H7 (cell line): ENCODE data around the gene SPATA7. TPM values are rescaled to one million over a fixed set of nuclear protein-coding genes. Genes with fewer than 3 reads are reported as not detected.

Experiments
- DNase-seq: peaks from one replicate; pipeline ENCODE4 v3.0.0; 2012
- H3K27me3 ChIP-seq: 2 replicates; pipeline ENCODE4 v1.6.0; 2011; ENCODE audit warnings: mild to moderate bottlenecking, low read length; ENCODE audit not compliant: control insufficient read depth, insufficient read depth
- H3K36me3 ChIP-seq: replicated peaks from 2 replicates; pipeline ENCODE4 v1.5.1; 2011; ENCODE audit warnings: low read length; ENCODE audit not compliant: control insufficient read depth, insufficient read depth
- H3K4me3 ChIP-seq: 2 replicates; pipeline ENCODE4 v1.5.1; 2011; ENCODE audit warnings: low read depth, mild to moderate bottlenecking, control low read depth, low read length, moderate library complexity; ENCODE audit not compliant: insufficient read depth
- total RNA-seq: library from RNA; depleted of rRNA; stranded (reverse); fragments of >200 nt; shearing (Covaris generic); gene quantifications from 2 replicates; pipeline ENCODE4 v1.2.3, GENCODE V29; 2014

The SPATA7 gene
- total RNA-seq, 1 experiment from 2014 or later, result 8.4 TPM

DNA sequence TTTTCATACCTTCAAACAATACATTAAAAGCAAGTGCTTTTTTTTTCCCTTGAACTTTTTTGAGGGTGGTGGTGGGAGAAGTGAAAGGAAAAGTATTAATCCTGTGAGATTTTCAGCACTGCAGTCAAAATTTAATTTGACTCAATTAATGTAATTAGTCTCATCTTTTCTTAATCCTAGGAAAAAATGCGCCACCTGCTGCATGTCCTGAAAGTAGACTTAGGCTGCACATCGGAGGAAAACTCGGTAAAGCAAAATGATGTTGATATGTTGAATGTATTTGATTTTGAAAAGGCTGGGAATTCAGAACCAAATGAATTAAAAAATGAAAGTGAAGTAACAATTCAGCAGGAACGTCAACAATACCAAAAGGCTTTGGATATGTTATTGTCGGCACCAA lies 52.2 kb downstream of the SPATA7 start:
- DNase-seq, result no peak
- Histone ChIP-seq H3K27me3 (no peaks in the 10 kb centered on the region), H3K36me3 (no peaks in the 10 kb centered on the region), H3K4me3 (no peak overlapping the region)

DNA sequence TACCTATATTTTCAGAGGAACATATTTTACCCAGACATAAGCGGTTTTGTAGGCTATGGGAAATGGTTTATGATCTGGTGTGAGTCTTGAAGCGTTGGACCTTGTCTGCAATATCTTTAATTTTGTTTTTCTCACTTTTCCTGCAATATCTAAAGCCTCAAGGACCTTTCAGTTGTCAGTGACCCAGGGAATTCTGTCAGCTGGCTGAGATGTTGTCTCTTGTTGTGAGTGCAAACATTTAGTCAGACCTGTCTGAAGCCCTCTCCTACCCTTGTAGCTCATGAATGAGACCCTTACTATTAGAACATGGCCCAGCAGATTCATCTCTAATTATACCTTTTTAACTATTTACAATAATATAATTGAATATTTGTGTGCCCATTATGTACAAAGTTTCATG lies 53.6 kb downstream of the SPATA7 start:
- Histone ChIP-seq H3K36me3 (no peaks in the 10 kb centered on the region), H3K4me3 (no peak overlapping the region), H3K27me3 (no peaks in the 10 kb centered on the region)
- DNase-seq, result no peak

DNA sequence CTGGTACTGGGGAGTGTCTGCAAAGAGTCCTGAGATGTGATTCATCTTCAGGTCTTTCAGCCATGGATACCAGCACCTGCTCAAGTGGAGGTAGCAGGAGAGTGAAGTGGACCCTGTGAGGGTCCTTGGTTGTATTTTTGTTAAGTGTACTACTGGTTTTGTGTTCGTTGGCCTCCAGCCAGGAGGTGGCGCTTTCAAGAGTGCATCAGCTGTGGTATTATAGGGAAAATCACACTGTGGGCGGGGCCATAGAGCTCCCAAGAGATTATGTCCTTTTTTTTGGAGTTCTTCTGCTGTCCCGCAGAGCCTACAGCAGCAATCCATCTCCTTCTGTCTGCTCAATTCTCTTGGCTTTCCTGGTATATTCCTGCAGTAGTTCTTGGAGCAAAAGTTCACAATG lies 66.8 kb downstream of the SPATA7 start:
- Histone ChIP-seq H3K4me3 (no peak overlapping the region), H3K36me3 (no peaks in the 10 kb centered on the region), H3K27me3 (no peaks in the 10 kb centered on the region)
- no peak for DNase-seq

DNA sequence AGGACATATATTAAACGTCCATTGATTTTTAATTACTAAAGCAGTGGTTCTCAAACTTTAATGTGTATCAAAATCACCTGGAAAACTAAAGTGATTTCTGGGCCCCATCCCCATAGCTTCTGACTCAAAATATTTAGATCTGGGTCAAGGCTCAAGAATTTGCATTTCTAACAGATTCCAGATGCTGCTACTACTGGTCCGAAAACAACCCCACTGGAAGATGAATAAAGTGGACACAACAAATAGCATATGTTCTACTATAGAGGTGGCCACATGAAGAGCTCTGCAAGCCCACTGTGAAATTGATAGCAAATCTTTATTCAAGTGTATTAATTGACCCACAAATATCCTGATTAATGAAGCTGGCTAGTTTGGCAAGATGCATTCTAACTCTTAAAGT lies 69.4 kb downstream of the SPATA7 start:
- Histone ChIP-seq H3K27me3 (no peaks in the 10 kb centered on the region), H3K36me3 (no peaks in the 10 kb centered on the region), H3K4me3 (no peak overlapping the region)
- no peak for DNase-seq

DNA sequence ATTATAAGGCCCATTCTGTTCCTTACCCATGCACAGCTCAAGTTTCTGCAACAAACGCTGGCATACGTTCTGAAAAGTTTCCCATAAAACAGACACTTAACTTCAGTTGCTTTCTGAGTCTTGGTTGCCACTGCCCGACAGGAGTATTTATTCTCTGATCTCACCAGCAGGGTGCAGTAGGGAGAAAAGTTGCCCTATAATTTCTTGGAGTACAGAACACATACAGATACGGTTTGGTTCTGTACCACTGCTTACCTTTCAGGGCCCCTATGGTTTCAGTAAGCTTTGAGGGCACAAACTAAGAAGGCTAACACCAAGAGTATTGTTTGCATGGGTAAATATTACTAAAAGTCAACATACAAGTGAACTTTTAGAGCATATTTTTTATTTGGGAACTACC lies 77.9 kb downstream of the SPATA7 start:
- Histone ChIP-seq H3K4me3 (no peak overlapping the region), H3K36me3 (no peaks in the 10 kb centered on the region), H3K27me3 (no peaks in the 10 kb centered on the region)
- peak; percentile 53 for DNase-seq

DNA sequence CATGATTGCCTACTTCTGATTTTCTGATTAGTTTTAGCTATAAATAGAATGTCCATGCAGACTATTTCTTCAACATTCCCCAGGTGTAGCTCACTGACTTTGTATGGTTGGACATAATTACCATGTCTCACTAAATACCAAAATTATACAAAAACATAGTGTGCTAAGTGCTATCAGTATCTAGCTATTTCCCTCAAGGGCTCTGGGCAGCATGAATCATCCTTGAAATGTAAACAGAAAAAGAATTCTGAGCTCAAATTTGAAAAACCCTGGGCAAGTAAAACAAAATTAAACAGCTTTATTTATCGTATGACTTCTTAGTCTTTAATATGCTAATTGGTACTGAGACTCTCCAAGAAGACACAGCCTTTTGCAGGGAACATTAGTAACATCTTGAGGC lies 82.9 kb downstream of the SPATA7 start:
- H3K4me3 ChIP-seq, result no peak overlapping the region
- H3K27me3 ChIP-seq, result no peaks in the 10 kb centered on the region
- DNase-seq, result no peak
- no peaks in the 10 kb centered on the region; the same call in 1 of the 2 replicates for H3K36me3 ChIP-seq

DNA sequence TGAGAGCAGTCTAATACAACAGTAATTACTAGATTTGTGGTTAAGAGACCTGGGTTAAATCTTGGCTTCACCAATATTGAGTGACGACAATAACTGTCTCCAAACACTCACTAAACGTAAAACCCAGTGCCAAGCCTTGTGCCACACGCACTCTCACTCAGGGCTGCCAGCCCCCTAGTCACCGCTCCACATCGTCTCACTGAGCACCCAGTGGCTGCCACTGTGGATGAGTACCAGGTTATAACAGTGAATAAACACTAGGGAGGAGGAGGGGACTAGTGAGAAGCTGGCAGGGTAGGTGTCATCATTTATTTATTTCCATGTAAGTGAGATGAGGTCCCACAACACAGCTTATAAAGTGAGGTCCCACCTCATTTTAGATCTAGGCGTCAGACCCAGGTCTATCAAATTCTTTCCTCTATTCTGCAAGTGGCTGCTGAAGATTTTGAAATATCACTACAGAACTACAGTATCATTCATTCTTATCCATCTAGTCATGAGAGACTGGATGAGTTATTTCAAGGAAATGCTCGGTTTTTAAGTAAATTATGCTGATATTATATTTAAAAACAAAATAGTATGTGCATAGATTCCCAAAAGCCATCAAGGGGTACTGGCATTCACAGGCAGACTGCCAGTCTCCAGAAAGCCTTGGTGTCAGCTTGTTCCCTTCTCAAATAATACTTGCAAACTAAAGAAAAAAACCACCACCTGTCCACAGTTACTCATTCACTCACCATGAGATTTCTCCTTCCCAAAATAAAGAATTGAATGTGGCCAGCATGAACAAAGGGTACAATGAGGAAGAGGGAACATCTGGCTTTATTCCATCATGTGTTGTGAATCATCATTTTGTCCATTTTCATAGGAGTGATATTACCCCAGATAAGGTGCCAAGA lies 85.3 kb downstream of the SPATA7 start:
- Histone ChIP-seq H3K27me3 (no peaks in the 10 kb centered on the region), H3K4me3 (no peak overlapping the region), H3K36me3 (no peaks in the 10 kb centered on the region; the same call in 1 of the 2 replicates)
- no peak for DNase-seq

DNA sequence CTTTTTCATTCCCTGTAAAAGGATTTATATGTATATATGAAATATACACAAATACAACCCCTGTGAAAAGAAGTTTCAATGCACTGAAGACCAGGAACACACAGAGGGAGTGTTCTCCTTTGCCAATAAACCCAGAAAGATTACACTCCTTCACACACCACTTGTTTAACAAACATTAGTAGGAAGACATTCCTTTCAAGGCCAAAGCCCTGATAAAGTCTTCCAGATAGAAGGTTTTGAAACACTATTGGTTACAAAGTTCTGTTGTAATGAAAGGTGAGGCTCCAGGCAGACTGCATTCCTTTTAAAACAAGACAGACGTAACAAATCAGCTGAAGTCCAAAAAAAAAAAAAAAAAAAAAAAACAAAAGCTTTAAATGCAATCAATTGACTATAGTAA lies 88.3 kb downstream of the SPATA7 start:
- no peaks in the 10 kb centered on the region for H3K27me3 ChIP-seq
- H3K36me3 ChIP-seq, result no peaks in the 10 kb centered on the region; the same call in 1 of the 2 replicates
- no peak for DNase-seq
- H3K4me3 ChIP-seq, result no peak overlapping the region

DNA sequence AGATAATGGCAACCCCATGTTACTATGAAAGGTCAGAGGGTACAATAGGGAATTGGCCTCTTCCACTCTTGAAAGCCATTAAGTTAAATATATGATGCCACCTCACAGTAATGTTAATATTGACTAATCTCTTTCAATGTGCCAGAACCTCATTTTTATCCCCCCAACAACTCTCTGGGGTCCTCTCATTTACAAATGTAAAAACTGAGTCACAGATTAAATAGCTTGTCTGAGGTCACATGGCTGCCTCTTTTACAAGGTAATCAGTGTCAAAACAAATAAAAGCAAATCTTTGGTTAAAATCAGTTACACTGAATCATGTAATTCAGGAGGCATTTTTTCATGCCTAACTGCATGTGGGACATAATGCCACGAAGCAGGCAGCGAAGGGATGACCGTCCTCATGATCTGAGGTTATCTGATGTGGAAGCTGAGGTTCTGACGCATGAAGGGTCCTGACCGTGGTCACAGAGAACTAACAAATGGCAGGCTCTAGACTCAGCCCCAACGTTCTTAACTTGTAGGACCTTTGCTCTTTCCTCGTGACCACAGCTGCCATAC lies 90.8 kb downstream of the SPATA7 start:
- Histone ChIP-seq H3K4me3 (no peak overlapping the region), H3K27me3 (no peaks in the 10 kb centered on the region), H3K36me3 (no peaks in the 10 kb centered on the region; the same call in 1 of the 2 replicates)
- no peak for DNase-seq

DNA sequence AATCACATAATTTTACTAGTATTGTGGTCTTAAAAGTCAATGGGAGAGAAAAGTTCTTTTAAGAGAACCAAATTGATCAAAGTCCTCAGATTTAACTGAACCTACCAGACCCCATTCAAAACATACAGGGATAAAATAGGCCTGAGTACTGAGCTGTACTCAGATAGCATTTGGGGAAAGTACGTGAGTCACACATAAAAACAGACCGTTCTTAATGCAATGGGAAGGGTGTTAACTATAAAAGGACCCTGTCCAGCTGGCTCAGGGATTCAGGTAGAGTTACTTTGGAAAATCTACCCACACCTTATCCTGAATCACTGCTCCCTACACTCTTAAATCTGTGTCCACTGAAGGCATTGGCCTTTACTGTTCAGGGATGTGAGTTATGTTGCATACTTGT lies 91.4 kb downstream of the SPATA7 start:
- no peaks in the 10 kb centered on the region; the same call in 1 of the 2 replicates for H3K36me3 ChIP-seq
- H3K4me3 ChIP-seq, result no peak overlapping the region
- no peak for DNase-seq
- H3K27me3 ChIP-seq, result no peaks in the 10 kb centered on the region

DNA sequence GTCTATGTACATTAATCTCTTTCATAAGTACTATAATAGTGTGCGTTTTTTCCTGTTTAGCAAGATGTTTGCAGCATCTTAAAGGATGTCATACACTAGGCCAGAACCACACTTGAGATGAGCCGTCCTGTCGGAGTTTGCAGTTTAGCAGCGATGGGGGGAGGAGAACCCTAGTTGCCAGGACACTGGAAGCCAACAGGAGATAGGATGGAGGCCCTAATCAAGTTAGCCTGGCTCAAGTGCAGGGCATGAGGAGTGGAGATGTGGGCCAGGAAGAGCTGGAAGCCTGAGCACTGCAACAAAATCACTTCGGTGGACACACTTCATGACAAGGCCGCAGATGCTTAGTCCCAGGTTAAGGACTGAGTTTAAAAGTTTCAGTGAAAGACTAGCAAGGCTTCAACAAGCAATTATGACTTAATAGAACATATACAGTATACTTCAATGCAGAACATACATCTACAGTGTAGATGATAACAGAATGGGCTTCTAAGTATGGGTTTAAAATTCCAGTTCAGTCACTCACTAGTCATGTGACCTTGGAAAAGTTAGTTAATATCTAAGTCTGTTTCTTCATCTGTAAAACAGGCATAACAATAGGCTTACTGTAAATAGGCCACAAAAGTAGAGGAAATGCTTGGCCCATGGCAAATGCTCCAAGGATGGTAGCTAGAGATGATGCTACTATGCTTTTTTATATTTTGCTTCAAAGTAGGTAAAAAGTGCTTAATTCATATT lies 92.2 kb downstream of the SPATA7 start:
- no peak overlapping the region for H3K4me3 ChIP-seq
- DNase-seq, result no peak
- H3K27me3 ChIP-seq, result no peaks in the 10 kb centered on the region
- no peaks in the 10 kb centered on the region; the same call in 1 of the 2 replicates for H3K36me3 ChIP-seq

DNA sequence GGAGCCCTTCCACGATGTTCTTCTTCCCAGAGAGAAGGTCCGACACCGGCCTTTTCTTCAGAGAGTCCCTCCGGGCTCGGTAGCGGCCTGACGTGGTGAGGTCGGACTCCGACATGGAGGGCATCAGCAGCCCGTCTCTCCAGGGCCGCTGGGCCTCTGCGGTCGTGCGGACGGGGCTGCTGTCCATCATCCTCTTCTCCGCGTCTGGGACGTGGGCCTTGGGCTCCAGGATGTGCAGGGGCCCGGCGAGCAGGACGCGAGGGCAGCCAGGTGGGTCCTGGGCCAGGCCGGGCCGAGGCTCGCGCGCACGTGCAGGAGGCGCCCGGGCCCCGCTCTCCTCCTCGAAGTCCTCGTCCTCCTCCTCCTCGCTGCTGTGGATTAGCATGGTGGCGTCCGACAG lies 93.5 kb downstream of the SPATA7 start:
- H3K27me3 ChIP-seq, result no peaks in the 10 kb centered on the region
- peak; percentile 40 for DNase-seq
- no peaks in the 10 kb centered on the region; the same call in 1 of the 2 replicates for H3K36me3 ChIP-seq
- H3K4me3 ChIP-seq, result no peak overlapping the region

DNA sequence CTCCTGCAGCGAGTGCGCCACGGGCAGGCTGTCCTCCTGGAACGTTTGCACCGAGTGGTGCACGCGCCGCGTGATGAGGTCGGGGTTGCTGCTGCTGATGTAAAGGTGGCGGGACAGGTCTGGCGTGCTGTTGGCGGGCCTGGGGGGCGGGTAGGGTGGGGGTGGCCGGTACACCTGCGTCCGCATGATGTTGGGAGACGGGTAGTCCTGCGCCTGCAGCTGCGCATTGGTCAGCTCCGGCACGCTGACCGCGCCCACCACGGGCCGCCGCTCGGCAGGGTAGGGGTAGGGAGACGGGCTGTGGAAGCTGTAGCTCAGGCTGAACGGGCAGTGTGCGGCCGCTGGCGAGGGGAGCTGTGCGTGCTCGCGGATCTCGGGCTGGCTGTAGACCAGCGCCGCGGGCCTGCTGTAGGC lies 94.1 kb downstream of the SPATA7 start:
- no peak overlapping the region for H3K4me3 ChIP-seq
- peak; percentile 37 for DNase-seq
- no peaks in the 10 kb centered on the region for H3K27me3 ChIP-seq
- H3K36me3 ChIP-seq, result no peaks in the 10 kb centered on the region; the same call in 1 of the 2 replicates

DNA sequence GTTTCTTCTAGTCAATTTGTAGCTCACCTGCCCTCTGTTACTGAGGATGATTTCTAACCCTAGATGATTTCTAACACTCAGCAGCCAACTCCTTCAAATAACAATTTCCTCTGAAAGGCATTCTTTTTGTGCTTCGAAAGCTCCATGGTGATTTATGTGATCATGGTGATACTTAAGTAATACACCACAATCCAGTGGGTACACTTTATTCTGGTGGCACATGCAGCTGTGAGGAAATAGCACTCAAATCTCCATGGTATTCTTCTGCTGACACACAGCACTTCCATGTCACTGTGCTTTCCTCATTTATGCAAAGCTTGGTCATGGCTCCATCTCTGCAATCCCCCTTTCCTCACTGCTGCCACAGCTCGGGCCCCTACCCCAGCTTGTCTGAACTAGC lies 95.6 kb downstream of the SPATA7 start:
- Histone ChIP-seq H3K36me3 (no peaks in the 10 kb centered on the region; the same call in 1 of the 2 replicates), H3K27me3 (no peaks in the 10 kb centered on the region), H3K4me3 (no peak overlapping the region)
- no peak for DNase-seq

DNA sequence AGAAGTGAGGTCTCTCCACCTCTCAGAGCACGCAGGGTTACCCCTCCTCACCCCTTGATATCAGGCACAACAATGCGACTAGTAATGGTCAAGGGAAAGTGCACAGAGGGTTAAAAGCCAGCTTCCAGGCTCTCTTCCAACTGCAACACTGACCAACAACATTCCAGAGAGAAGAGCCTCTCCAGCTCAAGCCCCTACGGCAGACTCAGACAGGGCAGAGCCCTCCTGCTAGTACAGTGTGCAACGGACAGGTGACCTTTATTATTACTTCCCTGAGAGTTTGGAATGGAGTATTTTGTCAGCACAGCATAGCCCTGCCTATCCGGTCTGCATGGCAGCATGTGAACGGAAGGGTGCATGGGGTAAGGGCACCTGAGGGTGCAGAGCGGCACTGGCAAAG lies 96.3 kb downstream of the SPATA7 start:
- DNase-seq, result peak; percentile 41
- no peaks in the 10 kb centered on the region; the same call in 1 of the 2 replicates for H3K36me3 ChIP-seq
- H3K27me3 ChIP-seq, result no peaks in the 10 kb centered on the region
- H3K4me3 ChIP-seq, result no peak overlapping the region
